ENCODE data around the gene SLX4IP.
"Not testable (repeated sequence)": the region's sequence is repeated elsewhere in the genome, so short reads cannot be mapped to it uniquely, and the experiment has no call there.

SLX4IP gene

DNA sequence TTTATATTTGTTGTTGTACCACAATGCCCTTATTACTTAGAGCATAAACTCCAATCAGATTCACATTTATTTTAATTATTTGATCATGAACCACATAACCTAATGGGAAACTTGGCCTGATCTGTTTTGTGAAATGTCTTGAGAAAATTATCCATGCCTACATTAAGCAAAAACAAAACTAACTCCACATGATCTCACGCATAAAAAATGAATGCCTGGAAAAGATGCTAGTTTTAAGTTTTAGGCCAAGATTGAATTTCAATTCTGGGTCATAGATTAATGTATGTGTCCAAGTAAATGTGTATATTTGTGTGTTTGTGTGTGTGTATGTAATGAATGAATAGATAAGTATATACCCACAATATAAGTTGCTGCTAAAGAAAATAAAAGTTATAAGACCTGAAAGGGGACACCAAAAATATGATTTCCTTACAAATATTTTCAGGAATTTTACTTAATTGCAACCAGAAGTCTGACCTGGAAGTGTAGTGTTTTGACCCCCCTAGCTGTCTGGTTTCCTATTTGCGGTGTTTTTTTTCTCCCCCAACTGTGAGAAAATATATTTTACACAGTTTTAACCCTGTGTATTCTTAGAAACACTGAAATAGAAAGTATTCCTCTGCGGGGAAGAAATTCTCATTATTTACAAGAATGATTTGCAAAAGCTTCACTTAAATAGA is 141.4 kb downstream of the SLX4IP start:
- DNase-seq (ENCODE audit: low spot score): no peak

DNA sequence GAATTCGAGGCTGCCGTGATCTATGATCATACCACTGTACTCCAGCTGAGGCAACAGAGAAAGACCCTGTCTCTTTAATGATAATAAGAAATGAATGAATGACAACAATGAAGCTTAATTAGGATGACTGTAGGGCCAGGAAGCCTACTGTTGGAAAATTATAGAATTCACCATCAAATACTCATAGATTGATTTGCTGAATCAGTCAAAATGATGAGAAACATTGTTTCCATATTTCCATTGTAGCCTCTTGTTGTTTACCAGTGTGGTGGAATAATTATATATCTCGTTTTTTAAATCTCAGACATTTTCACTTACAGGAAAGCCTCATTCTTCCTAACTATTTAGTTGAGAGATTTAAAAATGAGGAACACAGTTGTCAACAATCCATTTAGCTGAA is 142.5 kb downstream of the SLX4IP start:
- DNase-seq (ENCODE audit: low spot score): no peak

DNA sequence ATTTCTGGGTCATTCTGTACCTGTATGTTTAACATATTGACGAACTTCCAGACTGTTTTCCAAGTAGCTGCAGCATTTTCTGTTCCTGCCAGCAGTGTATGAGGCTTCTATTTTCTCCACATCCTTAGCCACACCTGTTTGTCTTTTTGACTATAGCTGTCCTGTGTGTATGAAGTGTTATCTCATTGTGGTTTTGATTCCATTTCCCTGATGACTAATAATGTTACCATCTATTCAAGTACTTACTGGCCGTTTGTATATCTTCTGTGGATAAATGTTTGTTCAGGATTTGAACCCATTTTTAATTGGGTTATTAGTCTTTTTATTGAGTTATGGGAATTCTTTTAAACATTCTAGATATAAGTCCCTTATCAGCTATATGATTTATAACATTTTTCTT is 143.5 kb downstream of the SLX4IP start:
- DNase-seq (ENCODE audit: low spot score): no peak

DNA sequence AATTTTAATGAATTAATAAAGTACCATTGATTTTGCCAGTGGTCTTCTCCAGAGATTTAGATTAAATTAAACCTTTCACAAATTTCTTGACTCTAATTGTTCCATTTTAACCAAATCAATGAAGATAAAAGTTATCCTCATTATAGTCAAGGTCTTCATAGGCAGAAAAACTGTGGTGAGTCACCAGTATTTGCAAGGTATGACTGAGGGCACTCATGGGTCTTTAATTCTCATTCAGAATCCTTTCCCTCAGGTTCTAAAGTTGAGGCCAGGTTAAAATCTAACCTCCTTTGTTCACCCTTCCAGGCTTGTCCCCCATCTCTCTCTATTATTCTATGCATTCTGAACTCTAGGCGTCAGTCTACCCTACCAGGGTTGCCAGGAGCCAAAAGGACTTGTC is 144.8 kb downstream of the SLX4IP start:
- no peak for DNase-seq (ENCODE audit: low spot score)

DNA sequence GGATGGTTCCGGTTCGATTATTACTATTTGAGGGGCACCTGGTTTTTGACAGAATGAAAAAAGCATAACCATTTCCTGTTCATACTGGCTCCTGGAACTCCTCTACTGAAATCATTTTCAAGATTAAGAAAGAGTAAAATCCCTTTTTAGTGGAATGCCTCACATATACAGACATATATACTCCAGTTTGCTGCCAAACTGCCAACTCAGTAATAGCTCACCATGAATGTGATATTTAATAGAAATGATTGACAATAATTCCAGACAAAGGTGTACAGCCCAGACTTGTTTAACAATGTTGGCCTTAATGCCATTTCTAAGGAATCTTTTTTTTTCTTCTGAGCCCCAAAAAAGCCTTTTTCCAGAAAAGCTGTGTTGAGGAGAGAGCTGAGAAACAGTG is 145.6 kb downstream of the SLX4IP start:
- DNase-seq (ENCODE audit: low spot score): no peak

DNA sequence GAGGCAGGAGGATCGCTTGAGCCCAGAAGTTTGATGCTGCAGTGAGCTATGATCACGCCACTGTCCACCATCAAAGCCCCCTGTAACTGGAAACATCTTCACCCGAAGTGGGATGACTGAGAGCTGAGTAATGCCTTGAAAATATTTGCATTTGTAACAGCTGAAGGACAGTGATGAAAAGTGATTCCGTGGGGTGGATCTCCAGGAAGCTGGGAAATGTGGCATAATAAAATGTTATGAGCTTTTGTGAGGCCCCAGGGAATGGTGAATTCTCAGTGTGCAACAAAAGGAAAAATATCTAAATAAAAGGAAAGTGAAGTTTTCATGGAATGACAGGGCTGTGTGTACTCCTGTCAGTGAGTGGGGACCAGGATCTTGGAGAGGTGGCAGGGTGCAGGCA is 146.7 kb downstream of the SLX4IP start:
- DNase-seq (ENCODE audit: low spot score): no peak

DNA sequence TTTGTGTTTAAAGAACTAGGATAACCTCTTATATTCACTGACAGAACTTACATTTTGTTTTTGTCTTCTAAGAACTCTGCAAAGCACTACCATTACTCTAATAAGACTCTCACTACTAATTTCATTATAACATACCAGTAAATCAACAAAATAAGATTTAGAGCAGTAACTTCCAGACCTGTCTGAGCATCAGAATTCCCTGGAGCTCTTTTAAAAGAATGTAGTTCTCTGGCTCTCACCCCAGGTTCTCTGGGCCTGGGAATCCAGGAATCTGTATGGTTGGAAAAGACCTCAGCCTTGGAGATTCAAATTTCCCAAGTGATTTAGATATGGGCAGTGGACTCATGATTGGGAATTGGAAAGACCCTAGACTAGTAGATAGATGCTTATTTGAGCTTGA is 149.3 kb downstream of the SLX4IP start:
- DNase-seq (ENCODE audit: low spot score): no peak

DNA sequence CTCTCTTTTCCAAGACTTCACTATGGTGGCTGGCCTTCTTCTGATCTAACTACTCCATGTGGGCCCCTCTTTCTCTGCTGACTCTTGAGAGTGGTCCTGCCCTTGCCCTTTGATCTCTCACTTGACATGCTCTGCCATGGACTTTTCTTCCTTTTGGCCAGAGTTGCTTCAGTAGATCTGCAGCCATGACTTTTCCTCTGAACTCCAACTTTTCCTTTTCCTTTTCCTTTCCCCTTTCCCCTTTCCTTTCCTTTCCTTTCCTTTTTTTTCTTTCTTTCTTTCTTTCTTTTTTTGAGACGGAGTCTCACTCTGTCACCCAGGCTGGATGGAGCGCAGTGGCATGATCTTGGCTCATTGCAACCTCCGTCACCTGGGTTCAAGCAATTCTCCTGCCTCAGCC is 150.2 kb downstream of the SLX4IP start:
- no peak for DNase-seq (ENCODE audit: low spot score)

DNA sequence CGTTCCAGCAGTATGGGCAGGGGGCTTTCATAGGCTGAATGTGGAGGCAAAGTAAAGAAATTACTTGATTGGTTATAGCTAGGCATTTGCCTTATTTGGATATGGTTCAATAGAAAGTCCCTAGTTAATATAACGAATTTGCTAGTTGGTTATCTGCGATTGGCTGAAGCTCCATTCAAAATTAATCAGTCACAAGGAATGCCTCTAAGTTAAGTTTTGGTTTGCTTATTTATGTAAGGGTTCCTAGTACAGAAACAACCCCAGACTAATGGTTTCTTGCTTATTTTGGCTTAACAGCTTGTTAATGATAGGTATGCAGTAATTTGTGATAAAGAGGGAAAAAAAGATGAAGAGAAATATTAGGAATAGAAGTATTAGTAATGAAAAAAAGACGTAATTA is 151.2 kb downstream of the SLX4IP start:
- no peak for DNase-seq (ENCODE audit: low spot score)

DNA sequence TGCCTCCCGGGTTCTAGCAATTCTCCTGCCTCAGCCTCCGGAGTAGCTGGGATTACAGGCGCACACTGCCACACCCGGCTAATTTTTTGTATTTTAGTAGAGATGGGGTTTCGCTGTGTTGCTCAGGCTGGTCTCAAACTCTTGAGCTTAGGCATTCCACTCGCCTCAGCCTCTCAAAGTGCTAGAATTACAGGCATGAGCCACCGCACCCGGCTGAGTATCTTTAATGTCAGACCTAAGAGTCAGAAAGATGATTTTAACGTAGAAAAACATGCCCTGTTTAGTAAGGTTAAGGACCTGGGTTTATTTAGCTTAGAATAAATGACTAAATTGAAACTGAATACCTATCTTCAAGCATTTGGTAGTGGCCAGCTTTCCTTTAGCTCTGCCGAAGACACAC is 155.3 kb downstream of the SLX4IP start:
- DNase-seq (ENCODE audit: low spot score): not testable (repeated sequence)

DNA sequence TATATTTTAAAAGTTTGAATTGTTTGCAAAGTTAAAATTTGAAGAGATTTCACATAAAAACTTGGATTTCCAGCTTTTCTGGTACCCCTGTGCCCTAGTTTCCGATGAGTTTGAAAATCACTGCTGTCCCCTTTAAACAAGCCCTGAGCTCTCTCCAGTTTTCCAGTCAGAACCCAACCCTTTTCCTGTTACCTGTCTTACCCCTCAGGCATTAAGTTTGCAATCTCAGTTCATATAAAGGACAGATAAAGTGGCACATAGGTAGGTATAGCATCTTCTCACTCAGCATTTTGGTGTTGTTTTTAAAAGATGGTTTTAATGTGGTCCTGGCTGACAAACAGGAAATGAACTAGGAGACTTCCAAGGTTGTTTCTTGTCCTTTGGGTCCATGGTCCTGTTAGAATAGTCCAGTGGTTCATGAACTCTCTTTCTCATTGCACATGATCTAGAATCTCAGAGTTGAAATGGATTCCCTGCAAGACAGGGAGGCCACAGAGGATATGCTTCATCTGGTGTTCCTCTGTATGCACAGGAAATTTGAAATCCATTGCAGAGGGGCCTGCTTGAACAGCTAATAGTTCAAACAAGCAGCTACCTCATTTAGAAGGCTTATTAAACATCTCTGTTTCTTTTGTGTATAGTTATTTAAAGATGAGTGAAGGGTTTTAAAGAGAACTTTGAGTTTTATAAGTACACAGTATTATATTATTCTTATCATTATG is 156.0 kb downstream of the SLX4IP start:
- DNase-seq (ENCODE audit: low spot score): no peak

DNA sequence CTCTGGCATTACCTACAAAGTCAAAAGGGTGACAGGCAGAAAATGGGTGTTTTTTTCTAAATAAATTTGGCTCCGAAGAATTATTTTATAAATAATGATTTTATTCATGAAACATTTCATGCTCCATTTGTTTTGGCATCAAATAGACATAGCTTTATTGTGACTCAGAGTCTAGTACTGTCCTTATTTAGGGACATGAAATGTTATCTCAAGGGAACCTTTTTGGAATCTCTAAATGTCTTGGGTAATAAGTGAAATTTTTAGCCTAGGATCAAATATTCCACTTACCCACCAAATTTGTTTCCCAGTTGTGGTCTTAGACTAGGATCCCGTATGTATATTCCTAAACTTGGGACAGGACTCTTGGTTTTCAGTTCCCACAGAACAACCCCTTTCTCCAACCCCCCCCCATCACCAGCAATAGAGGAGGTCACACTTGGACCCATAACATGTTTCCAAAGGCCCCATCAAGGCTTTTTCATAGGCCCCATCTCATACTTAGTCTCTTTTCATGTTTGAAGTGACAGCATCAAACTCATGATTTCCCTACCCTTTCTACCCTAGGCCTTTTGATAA is 156.9 kb downstream of the SLX4IP start:
- DNase-seq (ENCODE audit: low spot score): no peak

DNA sequence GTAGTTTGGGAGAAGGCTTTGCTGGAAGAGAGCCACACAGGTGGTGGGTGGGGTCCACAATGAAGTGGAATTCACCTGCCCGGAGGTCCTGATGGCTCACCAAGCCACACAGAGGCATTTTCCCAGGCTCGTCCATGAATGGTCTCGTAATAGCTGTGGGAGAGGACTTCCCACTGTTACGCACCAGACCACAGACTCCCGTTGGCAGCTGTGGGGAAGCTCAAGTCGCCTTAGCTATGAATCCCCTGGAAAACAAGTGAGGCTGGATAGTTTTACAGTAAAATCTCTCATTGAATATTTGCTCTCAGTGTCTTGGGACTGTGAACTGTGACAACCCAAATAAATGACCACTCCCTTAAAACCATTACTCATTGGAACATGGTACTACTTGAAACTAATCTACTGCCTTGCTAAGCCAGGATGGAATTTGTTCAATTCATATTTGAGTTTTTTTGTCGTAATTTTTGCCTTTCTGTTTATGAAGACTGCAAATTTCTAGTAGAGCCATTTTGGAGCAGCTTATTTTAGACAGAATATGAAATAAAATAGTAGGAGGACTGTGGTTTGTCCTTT is 159.3 kb downstream of the SLX4IP start:
- no peak for DNase-seq (ENCODE audit: low spot score)

DNA sequence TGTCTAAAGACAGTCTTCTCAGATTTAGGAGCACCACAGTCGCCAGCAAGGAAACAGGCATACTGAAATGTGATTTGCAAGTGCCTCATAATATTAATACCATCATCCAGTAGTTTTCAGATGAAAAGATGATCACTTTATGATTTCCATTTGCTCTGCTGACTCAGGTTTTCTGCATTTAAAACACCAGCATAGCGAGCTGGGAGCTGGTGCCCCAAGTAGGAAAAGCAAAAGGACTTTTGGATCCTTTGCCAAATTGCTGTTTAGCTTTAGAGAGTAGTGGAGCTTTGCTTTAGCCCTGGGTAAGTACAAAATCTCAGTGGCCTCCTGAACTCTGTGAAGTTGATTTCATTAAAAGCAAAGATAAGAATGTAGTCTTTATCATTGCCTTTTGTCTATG is 160.2 kb downstream of the SLX4IP start:
- no peak for DNase-seq (ENCODE audit: low spot score)

DNA sequence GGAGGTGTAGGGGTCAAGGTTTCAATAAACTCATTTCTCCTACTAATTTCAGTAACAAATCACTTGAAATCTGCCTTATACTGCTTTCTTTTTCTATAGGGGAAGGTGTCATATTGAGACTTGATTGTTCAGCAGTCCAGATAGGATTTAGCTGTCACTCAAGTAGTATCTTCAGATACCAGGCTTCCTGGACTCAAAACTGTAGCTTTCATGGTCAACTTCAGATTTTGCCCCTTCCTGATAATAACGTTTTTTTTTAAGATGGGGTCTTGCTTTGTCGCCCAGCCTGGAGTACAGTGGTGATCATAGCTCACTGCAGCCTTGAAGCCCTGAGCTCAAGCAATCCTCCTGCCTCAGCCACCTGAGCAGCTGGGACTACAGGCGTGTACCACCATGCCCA is 160.9 kb downstream of the SLX4IP start:
- no peak for DNase-seq (ENCODE audit: low spot score)

DNA sequence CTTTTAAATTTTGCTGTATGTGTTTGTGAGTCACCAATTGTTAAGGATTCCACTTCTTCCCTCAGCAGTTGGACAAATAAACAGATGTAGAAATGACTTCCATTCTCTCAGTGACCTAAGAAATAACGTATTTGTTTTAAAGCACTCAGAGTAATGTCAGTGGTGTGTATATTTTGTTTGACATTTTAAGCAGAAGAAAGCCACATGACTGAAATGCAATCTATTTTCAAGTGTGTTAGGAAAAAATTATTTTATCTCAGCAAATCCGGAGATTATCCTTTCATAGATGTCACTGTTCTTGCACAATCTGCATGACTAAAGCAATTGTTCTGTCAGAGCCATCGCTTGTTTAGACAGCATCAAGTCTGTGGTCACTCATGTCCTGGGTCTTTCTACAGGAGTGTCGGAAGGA is 161.6 kb downstream of the SLX4IP start:
- DNase-seq (ENCODE audit: low spot score): no peak

DNA sequence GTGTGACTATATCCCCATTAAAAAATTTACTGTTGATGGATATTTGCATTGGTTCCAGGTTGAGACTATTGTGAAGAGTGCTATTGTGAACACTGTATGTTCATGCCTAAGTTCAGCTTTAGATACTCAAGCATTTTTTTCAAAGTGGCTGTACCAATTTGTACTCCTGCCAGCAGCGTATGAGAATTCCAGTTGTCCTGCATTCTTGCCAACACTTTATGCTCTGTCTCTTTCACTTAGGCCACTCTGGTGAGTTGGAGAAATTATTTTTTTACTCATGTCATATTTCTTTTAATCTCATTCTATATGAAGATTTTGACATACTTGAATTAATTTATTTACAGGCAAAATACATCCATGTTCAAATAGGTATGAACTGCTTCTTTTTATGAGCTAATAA is 162.5 kb downstream of the SLX4IP start:
- DNase-seq (ENCODE audit: low spot score): no peak

DNA sequence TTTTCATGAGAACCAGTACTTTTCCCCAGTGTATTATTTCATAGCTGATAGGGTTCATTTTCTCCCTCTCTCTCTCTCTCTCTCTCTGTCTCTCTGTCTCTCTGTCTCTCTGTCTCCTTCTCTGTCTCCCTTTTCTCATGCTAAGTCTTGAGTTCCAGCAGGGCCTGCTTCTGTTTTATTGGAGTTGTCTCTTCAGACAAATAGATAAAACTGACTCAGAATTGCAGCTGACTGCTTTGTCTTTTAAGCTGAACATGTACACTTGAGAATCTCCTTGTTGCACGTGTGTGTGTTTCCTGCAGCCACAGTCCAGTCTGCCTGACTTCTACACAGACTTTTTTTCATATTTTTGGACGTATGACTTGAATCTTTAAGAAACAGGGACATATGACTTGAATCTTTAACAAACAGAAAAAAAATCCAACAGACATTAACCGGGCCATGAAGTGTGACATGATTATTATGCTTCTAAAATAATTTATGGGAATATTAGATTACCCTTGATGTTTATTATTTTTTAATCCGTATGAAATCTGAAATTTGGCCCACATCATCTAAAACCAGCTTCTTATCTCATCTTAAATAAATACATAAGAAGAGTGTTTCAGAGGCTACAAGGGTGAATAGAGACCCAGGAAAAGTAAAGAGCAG is 167.2 kb downstream of the SLX4IP start:
- DNase-seq (ENCODE audit: low spot score): no peak

DNA sequence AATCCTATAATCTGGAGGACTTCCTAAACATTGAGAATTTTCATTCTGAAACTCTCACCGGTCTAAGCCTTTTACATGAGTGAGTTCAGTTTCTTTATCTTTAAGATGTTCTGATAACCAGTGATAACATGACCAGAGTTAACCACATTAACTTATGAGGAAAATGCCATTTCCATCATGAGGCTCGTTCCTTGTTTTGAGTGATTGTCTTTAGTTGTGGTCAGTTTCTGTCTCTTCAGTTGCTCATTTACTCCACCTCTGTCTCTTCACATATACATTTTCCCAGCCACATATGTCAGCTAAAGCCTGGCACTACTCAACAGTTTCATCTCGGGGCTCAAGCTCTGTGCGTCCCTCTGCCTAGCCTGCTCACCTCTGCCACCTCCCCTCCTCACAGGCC is 168.3 kb downstream of the SLX4IP start:
- no peak for DNase-seq (ENCODE audit: low spot score)

DNA sequence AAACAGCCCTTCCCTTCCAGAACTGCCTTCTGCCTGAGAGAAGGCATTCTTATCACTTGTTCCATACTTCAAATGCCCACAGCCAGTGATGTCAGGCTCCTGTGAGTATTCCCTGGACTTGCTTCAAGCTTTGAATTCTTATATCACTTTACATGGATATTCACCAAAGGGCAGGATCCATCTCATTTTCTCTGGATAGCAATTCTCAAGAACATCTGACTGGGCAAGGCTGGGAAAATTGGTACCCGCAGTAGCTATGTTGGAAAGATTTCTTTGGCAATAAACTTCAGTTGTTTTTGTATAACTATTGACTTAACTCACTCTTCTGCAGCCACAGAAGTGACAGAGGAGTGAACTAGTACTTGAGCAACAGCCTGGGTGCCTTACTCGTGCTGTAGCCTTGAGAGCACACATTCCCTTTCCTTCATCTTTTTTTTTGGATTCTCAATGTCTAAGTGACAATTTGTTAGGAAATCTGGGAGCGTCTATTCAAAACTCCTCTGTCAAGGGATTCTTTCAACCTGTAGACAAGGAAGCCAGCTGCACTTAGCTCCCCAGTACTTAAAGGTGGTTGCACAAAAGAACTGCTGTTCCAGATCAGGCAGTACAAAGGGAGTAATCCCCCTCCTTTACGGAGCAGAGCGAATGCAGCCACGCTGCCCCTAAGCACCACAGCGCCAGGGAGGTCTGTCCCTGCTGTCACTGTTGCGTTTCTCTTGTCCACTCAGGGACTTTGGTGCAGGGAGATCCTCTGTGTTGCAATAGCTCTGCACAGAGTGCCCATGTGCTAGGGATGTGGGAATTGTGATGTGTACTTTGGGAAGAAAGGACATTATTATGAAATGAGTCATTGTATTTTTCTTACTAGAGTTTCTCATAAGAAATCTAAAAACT is 169.1 kb downstream of the SLX4IP start:
- peak; percentile 54 for DNase-seq (ENCODE audit: low spot score)

DNA sequence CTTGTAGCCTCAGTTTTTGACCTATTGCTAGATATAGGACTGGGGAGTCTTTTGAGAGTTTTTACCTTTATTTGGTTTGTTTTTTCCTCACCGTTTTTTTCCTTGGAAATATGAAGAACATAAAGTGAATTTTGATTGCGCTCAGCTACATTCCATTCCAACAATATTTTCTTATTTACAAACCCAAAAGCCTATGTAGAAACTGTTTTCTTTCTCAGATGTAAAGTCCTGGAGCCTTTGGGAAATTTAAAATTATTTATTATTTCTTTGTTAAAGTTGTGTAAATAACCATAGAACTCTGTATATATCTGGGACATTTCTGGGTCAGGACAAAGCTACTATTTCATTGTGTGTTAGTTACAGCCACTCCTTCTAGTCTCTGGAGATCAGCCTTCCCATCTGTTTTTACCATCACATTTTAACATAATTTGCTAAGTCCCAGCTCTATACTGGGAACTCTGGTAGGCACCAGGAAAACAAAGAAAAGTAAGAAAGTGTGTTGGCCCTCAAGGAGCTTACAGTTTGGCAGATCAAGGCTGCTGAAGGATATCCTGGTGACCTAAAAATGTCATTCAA is 169.8 kb downstream of the SLX4IP start:
- DNase-seq (ENCODE audit: low spot score): no peak

Data from Ammon's horn (tissue), 1 donor.